GM20000 (cell line): ENCODE measurements around the gene TARS3.

Experiments used
- DNase-seq: peaks from one replicate; pipeline ENCODE4 v3.0.0; 2012; ENCODE audit warnings: low spot score
- TF ChIP-seq, protein P1 (sequence below): IDR thresholded peaks from 2 replicates; pipeline ENCODE4 v1.5.1; 2012; ENCODE audit warnings: mild to moderate bottlenecking, control low read depth; ENCODE audit errors: extremely low read depth, missing control alignments

TARS3 gene

GRCh38 chr15:101684384-101684783 is 39.9 kb downstream of the TARS3 start:
- no peak for DNase-seq
- TF ChIP-seq, protein P1, sequence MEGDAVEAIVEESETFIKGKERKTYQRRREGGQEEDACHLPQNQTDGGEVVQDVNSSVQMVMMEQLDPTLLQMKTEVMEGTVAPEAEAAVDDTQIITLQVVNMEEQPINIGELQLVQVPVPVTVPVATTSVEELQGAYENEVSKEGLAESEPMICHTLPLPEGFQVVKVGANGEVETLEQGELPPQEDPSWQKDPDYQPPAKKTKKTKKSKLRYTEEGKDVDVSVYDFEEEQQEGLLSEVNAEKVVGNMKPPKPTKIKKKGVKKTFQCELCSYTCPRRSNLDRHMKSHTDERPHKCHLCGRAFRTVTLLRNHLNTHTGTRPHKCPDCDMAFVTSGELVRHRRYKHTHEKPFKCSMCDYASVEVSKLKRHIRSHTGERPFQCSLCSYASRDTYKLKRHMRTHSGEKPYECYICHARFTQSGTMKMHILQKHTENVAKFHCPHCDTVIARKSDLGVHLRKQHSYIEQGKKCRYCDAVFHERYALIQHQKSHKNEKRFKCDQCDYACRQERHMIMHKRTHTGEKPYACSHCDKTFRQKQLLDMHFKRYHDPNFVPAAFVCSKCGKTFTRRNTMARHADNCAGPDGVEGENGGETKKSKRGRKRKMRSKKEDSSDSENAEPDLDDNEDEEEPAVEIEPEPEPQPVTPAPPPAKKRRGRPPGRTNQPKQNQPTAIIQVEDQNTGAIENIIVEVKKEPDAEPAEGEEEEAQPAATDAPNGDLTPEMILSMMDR = no peak

- TF ChIP-seq, protein P1 = no peak
- DNase-seq = no peak
Observed at GRCh38 chr15:101679806-101680205, 44.5 kb downstream of the TARS3 start.

DNA sequence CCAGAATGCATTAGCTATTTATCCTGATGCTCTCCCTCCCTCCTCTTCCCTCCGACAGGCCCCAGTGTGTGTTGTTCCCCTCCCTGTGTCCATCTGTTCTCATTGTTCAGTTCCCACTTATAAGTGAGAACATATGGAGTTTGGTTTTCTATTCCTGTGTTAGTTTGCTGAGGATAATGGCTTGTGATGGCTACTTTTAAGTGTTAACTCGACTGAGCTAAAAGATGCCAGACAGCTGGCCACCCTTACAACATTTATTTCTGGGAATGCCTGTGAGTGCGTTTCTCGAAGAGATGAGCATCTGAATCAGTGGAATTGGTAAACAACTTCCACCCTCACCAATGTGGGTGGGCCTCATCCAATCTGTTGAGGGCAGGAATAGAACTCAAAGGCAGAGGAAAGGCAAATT is 47.3 kb downstream of the TARS3 start:
- TF ChIP-seq, protein P1 = no peak
- no peak for DNase-seq

DNA sequence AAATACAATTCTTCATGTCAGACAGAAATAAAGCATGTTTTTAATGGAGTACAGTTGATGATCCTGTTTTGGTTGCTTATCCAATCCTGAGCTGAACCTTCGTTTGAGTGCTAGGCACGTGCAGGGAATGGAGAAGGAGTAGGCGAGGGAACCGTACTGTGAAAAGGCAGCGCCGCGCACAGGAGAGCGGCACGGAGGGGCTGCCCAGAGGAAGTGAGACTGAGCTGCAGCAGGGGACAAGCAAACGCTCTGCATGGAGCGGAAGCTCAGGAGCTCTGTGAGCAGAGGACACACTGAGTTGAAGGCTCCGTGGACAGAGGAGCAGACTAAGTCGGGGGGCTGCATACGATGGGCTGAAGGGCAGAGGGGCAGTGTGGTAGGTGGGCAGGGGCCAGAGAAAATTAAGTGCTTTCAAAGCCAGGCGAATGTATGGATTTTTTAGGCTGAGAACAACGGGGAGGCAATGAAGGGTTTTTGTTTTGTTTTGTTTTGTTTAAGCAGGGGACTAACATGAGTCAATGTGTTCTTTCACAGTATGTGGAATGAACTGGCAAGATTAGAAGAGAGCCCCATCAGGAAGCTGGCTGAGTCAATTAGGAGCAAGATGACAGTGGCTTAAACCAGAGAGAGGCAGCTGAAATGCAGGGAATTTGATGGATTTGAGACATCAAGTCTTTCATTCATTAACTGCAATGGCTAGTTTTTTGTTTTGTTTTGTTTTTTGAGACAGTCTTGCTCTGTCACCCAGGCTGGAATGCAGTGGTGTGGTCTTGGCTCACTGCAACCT is 48.3 kb downstream of the TARS3 start:
- no peak for DNase-seq
- TF ChIP-seq, protein P1 = no peak

- DNase-seq = no peak
- TF ChIP-seq, protein P1 = no peak
Observed at GRCh38 chr15:101675015-101675414, 49.3 kb downstream of the TARS3 start.

DNA sequence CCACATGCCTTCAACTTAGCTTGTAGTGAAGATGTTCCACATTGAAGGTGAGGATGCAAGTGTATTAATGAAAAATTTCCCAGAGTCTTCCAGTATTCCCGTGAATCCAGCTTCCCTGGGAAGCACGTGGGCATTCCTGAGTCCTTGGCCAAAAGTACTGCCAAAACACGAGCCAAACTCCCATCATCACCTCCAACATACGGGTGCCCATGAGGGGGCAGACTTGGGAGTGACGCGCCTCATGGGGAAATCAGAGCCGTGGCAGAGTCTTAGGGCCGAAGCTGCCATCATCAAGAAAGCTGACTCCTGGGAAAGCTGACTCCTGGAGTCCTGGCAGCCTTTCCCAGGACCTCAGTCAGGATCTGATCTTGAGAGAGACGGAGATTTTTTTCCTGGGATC is 52.0 kb downstream of the TARS3 start:
- TF ChIP-seq, protein P1 = no peak
- no peak for DNase-seq

- TF ChIP-seq, protein P1 = no peak
- no peak for DNase-seq
Observed at GRCh38 chr15:101669744-101670143, 54.5 kb downstream of the TARS3 start.
